Peyer's patch (tissue), 4 donors: ENCODE measurements around the gene POLDIP3.
"Not testable (repeated sequence)": the region's sequence is repeated elsewhere in the genome, so short reads cannot be mapped to it uniquely, and the experiment has no call there.

ENCODE experiments used
- POLR2A ChIP-seq, 2 donors: fragments of 450-650 bp; IDR thresholded peaks; one replicate each; pipeline ENCODE4 v1.5.1; 2017; ENCODE audit warnings: antibody characterized with exemption in 2 of 2, mild to moderate bottlenecking in 2 of 2, moderate library complexity in 2 of 2
- TF ChIP-seq, protein P1 (sequence below), 6 experiments: fragments of 450-650 bp in 4 of 6; fragments of 200-600 bp in 2 of 6; sonication (generic) in 1 of 6; IDR thresholded peaks; one replicate each; pipeline ENCODE4 v1.5.1; 2017 to 2019; ENCODE audit warnings: antibody characterized with exemption in 6 of 6, mild to moderate bottlenecking in 3 of 6, moderate library complexity in 1 of 6

DNA sequence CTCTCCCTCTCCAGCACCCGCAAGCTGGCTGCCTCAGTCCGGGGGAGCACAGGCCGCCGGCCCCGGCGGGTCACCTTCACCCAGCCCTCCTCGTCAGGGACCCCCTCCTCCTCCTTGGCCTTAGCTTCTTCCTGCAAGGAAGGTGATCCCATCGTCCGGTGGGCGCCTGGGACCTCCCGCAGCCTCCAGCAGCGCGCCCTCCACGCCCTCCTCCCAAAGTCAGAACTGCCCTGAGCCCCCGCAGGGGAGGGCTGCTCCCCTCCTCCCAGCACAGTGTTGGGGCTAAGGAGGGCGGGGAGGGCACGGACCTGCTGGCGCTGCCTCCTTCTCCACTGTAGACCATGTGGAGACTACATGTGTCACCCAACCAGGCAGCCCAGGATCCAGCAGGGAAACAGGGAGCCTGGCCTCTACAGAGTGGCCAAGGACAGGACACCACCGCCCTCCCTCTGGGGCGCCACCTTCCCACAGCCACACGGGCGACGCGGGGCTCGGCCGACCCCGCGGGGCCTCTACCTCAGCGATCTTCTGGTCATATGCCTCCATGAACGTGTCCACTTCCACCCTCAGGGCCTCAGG is 38.6 kb downstream of the POLDIP3 start:
- TF ChIP-seq, protein P1, sequence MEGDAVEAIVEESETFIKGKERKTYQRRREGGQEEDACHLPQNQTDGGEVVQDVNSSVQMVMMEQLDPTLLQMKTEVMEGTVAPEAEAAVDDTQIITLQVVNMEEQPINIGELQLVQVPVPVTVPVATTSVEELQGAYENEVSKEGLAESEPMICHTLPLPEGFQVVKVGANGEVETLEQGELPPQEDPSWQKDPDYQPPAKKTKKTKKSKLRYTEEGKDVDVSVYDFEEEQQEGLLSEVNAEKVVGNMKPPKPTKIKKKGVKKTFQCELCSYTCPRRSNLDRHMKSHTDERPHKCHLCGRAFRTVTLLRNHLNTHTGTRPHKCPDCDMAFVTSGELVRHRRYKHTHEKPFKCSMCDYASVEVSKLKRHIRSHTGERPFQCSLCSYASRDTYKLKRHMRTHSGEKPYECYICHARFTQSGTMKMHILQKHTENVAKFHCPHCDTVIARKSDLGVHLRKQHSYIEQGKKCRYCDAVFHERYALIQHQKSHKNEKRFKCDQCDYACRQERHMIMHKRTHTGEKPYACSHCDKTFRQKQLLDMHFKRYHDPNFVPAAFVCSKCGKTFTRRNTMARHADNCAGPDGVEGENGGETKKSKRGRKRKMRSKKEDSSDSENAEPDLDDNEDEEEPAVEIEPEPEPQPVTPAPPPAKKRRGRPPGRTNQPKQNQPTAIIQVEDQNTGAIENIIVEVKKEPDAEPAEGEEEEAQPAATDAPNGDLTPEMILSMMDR (IDR thresholded peaks at IDR 0.05): not testable (repeated sequence)
- not testable (repeated sequence) for TF ChIP-seq POLR2A (IDR thresholded peaks at IDR 0.05)
